Measurements from ENCODE around the gene FAF1.

DNA sequence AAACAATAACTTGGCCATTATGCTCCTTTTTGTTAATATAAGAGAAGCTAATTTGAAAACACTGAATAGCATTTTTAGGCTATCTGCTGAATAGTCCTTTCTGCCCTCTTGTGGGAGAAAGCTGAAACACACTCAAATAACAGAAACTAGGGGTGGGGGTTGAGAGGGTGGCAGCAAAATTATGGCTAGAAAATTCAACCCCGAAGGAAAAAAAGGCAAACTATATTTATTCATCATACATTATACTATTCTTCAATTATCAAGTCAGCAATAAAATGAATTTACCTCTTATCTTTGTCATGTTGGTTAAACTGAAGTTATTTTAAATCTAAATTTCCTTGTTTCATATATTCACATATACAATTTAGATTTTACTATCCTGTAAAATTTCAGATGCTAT is 255.9 kb downstream of the FAF1 start:
- no peak for TF ChIP-seq POLR2A (IDR thresholded peaks at IDR 0.05)
- TF ChIP-seq, protein P1, sequence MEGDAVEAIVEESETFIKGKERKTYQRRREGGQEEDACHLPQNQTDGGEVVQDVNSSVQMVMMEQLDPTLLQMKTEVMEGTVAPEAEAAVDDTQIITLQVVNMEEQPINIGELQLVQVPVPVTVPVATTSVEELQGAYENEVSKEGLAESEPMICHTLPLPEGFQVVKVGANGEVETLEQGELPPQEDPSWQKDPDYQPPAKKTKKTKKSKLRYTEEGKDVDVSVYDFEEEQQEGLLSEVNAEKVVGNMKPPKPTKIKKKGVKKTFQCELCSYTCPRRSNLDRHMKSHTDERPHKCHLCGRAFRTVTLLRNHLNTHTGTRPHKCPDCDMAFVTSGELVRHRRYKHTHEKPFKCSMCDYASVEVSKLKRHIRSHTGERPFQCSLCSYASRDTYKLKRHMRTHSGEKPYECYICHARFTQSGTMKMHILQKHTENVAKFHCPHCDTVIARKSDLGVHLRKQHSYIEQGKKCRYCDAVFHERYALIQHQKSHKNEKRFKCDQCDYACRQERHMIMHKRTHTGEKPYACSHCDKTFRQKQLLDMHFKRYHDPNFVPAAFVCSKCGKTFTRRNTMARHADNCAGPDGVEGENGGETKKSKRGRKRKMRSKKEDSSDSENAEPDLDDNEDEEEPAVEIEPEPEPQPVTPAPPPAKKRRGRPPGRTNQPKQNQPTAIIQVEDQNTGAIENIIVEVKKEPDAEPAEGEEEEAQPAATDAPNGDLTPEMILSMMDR (IDR thresholded peaks at IDR 0.05): peak; percentile 33 to 74 (median 67)

Data from esophagus squamous epithelium (tissue), 4 donors.